CD14-positive monocyte (primary cell): ENCODE measurements around the gene TRIM15. TPM values are rescaled to one million over a fixed set of nuclear protein-coding genes. Genes with fewer than 3 reads are reported as not detected.

ENCODE experiments used
- DNase-seq, 3 donors: peaks; one replicate each; pipeline ENCODE4 v3.0.0-alpha.2; 2011 to 2022
- H2AFZ ChIP-seq: 2 replicates; pipeline ENCODE4 v1.6.0; 2012; ENCODE audit warnings: mild to moderate bottlenecking, low read depth, low read length, inconsistent platforms; ENCODE audit not compliant: insufficient read depth, poor library complexity, severe bottlenecking
- H3K27ac ChIP-seq, 2 donors: 1 replicate in 1 of 2; 2 replicates in 1 of 2; pipeline ENCODE4 v1.5.1; 2012 to 2013; ENCODE audit warnings: low read length in 2 of 2, control low read depth in 1 of 2, inconsistent platforms in 1 of 2, low read depth in 1 of 2, mild to moderate bottlenecking in 1 of 2
- H3K27me3 ChIP-seq, 2 donors: one replicate each; pipeline versions ENCODE4 v1.6.0 to v1.6.1; 2011 to 2013; ENCODE audit warnings: low read length in 2 of 2; ENCODE audit not compliant: control insufficient read depth in 2 of 2, insufficient read depth in 2 of 2
- H3K36me3 ChIP-seq, 2 donors: replicated peaks in 1 of 2; 1 replicate in 1 of 2; 2 replicates in 1 of 2; pipeline versions ENCODE4 v1.5.1 to v1.6.1; 2012 to 2013; ENCODE audit warnings: low read length in 2 of 2, control low read depth in 1 of 2, inconsistent platforms in 1 of 2, mild to moderate bottlenecking in 1 of 2; ENCODE audit not compliant: insufficient read depth in 2 of 2, control insufficient read depth in 1 of 2
- H3K4me1 ChIP-seq, 2 donors: 1 replicate in 1 of 2; 2 replicates in 1 of 2; pipeline versions ENCODE4 v1.5.1 to v1.6.1; 2012 to 2013; ENCODE audit warnings: low read length in 2 of 2, control low read depth in 1 of 2, inconsistent platforms in 1 of 2, mild to moderate bottlenecking in 1 of 2, moderate library complexity in 1 of 2; ENCODE audit not compliant: insufficient read depth in 2 of 2, control insufficient read depth in 1 of 2
- H3K4me2 ChIP-seq: replicated peaks from 2 replicates; pipeline ENCODE3; 2012; ENCODE audit warnings: low read length, moderate library complexity, mild to moderate bottlenecking; ENCODE audit not compliant: poor library complexity, severe bottlenecking; ENCODE audit errors: extremely low read depth
- H3K4me3 ChIP-seq, 3 experiments: fragments of 200-600 bp in 1 of 3; sonication (generic) in 1 of 3; replicated peaks in 1 of 3; 1 replicate in 2 of 3; 2 replicates in 1 of 3; pipeline ENCODE4 v1.5.1; 2011 to 2013; ENCODE audit warnings: low read length in 3 of 3, mild to moderate bottlenecking in 3 of 3, control low read depth in 2 of 3, low read depth in 2 of 3, inconsistent platforms in 1 of 3, moderate library complexity in 1 of 3
- H3K79me2 ChIP-seq: 2 replicates; pipeline ENCODE4 v1.6.0; 2012; ENCODE audit warnings: mild to moderate bottlenecking, control low read depth, inconsistent platforms, low read length, moderate library complexity; ENCODE audit not compliant: insufficient read depth
- H3K9ac ChIP-seq: 2 replicates; pipeline ENCODE4 v1.6.0; 2017; ENCODE audit warnings: low read length, mild to moderate bottlenecking; ENCODE audit not compliant: insufficient read depth, poor library complexity, severe bottlenecking
- H3K9me3 ChIP-seq, 2 donors: replicated peaks in 1 of 2; 1 replicate in 1 of 2; 2 replicates in 1 of 2; pipeline versions ENCODE4 v1.5.1 to v1.6.1; 2012 to 2013; ENCODE audit warnings: low read length in 2 of 2, control low read depth in 1 of 2; ENCODE audit not compliant: control insufficient read depth in 1 of 2, insufficient read depth in 1 of 2
- H4K20me1 ChIP-seq: 2 replicates; pipeline ENCODE4 v1.6.0; 2012; ENCODE audit warnings: mild to moderate bottlenecking, low read length, control low read depth, moderate library complexity; ENCODE audit not compliant: insufficient read depth
- H3K27ac Mint-ChIP-seq, 7 donors: one replicate each; pipeline ENCODE4 v1.8.0; 2020; ENCODE audit warnings: mild to moderate bottlenecking in 7 of 7, mixed read lengths in 7 of 7, moderate library complexity in 6 of 7, inconsistent platforms in 2 of 7
- H3K27me3 Mint-ChIP-seq, 3 donors: one replicate each; pipeline ENCODE4 v1.8.0; 2021 to 2022; ENCODE audit warnings: low read depth in 3 of 3, mild to moderate bottlenecking in 3 of 3, mixed read lengths in 3 of 3, moderate library complexity in 3 of 3, inconsistent platforms in 1 of 3
- H3K36me3 Mint-ChIP-seq, 2 donors: one replicate each; pipeline ENCODE4 v1.8.0; 2020; ENCODE audit warnings: mixed read lengths in 2 of 2, inconsistent platforms in 1 of 2, mild to moderate bottlenecking in 1 of 2
- H3K4me1 Mint-ChIP-seq: one replicate; pipeline ENCODE4 v1.8.0; 2020; ENCODE audit warnings: mild to moderate bottlenecking, mixed read lengths
- H3K4me3 Mint-ChIP-seq, 2 donors: one replicate each; pipeline ENCODE4 v1.8.0; 2020; ENCODE audit warnings: mild to moderate bottlenecking in 2 of 2, mixed read lengths in 2 of 2, moderate library complexity in 1 of 2
- H3K9me3 Mint-ChIP-seq, 7 donors: one replicate each; pipeline ENCODE4 v1.8.0; 2020 to 2022; ENCODE audit warnings: mixed read lengths in 7 of 7, mild to moderate bottlenecking in 6 of 7, moderate library complexity in 6 of 7, inconsistent platforms in 2 of 7
- WGBS: methylation state at CpG from one replicate; pipeline ENCODE4 v1.1.5; 2013; ENCODE audit warnings: missing lambda C conversion rate; ENCODE audit not compliant: insufficient coverage; 5-methylcytosine and 5-hydroxymethylcytosine counted together
- intact Hi-C, 2 donors: fragments of 100-400 bp; cut with micrococcal nuclease; formaldehyde crosslinking; loops; one replicate each; pipeline versions ENCODE4 v1.15.0 to v1.15.1; 2023
- polyA plus RNA-seq, 3 donors: library from polyadenylated mRNA; depleted of rRNA in 1 of 3; unstranded in 2 of 3; stranded (reverse) in 1 of 3; fragments of 300-500 nt in 2 of 3; fragments of >200 nt in 1 of 3; fragmentation: Illumina TruSeq in 2 of 3; gene quantifications; 1 replicate in 2 of 3; 2 replicates in 1 of 3; pipeline ENCODE4 v1.2.3, GENCODE V29; 2012 to 2021
- TF ChIP-seq, protein P1 (sequence below): fragments of 200-600 bp; IDR thresholded peaks from one replicate; pipeline ENCODE4 v1.8.0; 2022; ENCODE audit warnings: antibody characterized with exemption, mild to moderate bottlenecking

Gene TRIM15
- polyA plus RNA-seq, 3 donors, result not detected

DNA sequence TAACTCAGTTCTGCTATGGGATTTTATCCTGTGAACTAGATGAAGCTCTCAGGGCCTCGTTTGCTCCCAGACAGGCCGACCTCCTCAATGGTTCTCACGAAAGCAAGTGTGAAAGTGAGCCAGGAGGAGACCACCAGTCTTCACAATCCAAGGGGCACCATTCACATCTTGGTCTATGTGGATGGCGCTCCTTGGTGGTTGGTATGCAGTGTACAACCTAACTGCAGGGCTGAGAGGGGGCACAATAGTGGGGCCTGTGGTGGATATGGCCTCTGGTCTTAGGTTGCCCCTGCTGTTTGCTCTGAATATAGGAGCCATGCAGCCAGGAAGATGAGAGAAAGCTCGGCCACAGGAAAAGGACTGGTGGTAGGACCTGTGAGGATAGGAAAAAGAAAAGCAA lies 25.2 kb downstream of the TRIM15 start:
- H3K79me2 ChIP-seq, result no peaks in the 10 kb centered on the region
- 100% methylated on average over 4 of the region's 5 CpGs for WGBS
- H3K4me2 ChIP-seq, result no peak overlapping the region
- H3K36me3 ChIP-seq, result peaks cover 77 to 88% of the 10 kb centered on the region in 2 donors
- no peak for DNase-seq
- Mint-ChIP-seq H3K4me3 (no peak overlapping the region), H3K36me3 (peaks cover 76 to 87% of the 10 kb centered on the region in 2 donors), H3K27ac (peak overlapping the region in 2 of 7 donors; percentile 15 to 61), H3K27me3 (peaks cover 0 to 4% (median 1%) of the 10 kb centered on the region in 3 donors), H3K9me3 (peaks cover 0 to 2% (median 0%) of the 10 kb centered on the region in 7 donors), H3K4me1 (no peaks in the 10 kb centered on the region)
- H4K20me1 ChIP-seq, result peaks cover 39% of the 10 kb centered on the region
- H3K27me3 ChIP-seq, result no peaks in the 10 kb centered on the region
- no peak overlapping the region for H3K9ac ChIP-seq
- intact Hi-C loops, result no loop called here
- TF ChIP-seq, protein P1, sequence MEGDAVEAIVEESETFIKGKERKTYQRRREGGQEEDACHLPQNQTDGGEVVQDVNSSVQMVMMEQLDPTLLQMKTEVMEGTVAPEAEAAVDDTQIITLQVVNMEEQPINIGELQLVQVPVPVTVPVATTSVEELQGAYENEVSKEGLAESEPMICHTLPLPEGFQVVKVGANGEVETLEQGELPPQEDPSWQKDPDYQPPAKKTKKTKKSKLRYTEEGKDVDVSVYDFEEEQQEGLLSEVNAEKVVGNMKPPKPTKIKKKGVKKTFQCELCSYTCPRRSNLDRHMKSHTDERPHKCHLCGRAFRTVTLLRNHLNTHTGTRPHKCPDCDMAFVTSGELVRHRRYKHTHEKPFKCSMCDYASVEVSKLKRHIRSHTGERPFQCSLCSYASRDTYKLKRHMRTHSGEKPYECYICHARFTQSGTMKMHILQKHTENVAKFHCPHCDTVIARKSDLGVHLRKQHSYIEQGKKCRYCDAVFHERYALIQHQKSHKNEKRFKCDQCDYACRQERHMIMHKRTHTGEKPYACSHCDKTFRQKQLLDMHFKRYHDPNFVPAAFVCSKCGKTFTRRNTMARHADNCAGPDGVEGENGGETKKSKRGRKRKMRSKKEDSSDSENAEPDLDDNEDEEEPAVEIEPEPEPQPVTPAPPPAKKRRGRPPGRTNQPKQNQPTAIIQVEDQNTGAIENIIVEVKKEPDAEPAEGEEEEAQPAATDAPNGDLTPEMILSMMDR, result no peak
- H3K4me3 ChIP-seq, result no peak overlapping the region
- H3K9me3 ChIP-seq, result no peaks in the 10 kb centered on the region
- H3K4me1 ChIP-seq, result no peaks in the 10 kb centered on the region
- no peak overlapping the region for H3K27ac ChIP-seq
- no peak overlapping the region for H2AFZ ChIP-seq

DNA sequence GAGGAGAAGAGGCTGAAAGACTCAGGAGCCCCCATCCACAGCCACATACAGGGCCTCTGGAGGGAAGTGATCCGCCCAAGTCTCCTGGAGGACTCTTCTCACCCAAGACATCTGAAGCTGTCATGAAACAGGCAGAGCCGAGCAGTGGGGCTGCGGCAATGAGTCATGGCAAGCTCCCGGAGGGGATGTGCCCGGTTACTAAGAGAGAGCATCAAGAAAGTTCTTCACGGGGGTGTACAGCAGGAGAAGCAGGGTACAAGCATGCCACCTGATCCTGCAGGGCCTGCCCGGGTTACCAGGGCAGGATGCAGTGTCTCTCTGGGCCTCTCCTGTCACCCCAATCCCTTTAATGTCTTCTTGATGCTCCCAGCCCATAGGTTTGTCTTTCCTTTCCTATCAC lies 28.7 kb downstream of the TRIM15 start:
- no peak for DNase-seq
- Histone ChIP-seq H3K27me3 (no peaks in the 10 kb centered on the region), H3K9me3 (no peaks in the 10 kb centered on the region), H3K4me1 (no peaks in the 10 kb centered on the region), H3K4me3 (no peak overlapping the region), H3K4me2 (no peak overlapping the region), H3K9ac (no peak overlapping the region), H3K27ac (no peak overlapping the region), H3K79me2 (peaks cover 5% of the 10 kb centered on the region), H2AFZ (no peak overlapping the region), H4K20me1 (peaks cover 53% of the 10 kb centered on the region), H3K36me3 (peaks cover 76 to 95% of the 10 kb centered on the region in 2 donors)
- TF ChIP-seq, protein P1, result no peak
- 93% methylated on average over 6 of the region's 7 CpGs for WGBS
- intact Hi-C loops, result no loop called here
- peaks cover 76 to 93% of the 10 kb centered on the region in 2 donors for H3K36me3 Mint-ChIP-seq
- no peaks in the 10 kb centered on the region for H3K27me3 Mint-ChIP-seq
- no peak overlapping the region for H3K4me3 Mint-ChIP-seq
- no peaks in the 10 kb centered on the region for H3K4me1 Mint-ChIP-seq
- H3K27ac Mint-ChIP-seq, result peak overlapping the region in 1 of 7 donors; percentile 1
- peaks cover 0 to 2% (median 0%) of the 10 kb centered on the region in 7 donors for H3K9me3 Mint-ChIP-seq
